ENCODE data around the gene SPTBN5.

Gene SPTBN5

GRCh38 chr15:41927536-41927935, 33.7 kb upstream of the SPTBN5 start:
- no peak overlapping the region for H3K4me3 ChIP-seq (ENCODE audit: low read depth, low read length)
- no peak for DNase-seq (ENCODE audit: low read depth)

- no peak for DNase-seq (ENCODE audit: low read depth)
Measured at GRCh38 chr15:41926185-41927056, 32.6 kb upstream of the SPTBN5 start.

GRCh38 chr15:41925086-41925608, 31.3 kb upstream of the SPTBN5 start:
- no peak overlapping the region for H3K4me3 ChIP-seq (ENCODE audit: low read depth, low read length)

More at GRCh38 chr15:41926185-41927056, 32.6 kb upstream of the SPTBN5 start:
- H3K4me3 ChIP-seq (ENCODE audit: low read depth, low read length): no peak overlapping the region

GRCh38 chr15:41923401-41923997, 29.6 kb upstream of the SPTBN5 start:
- no peak overlapping the region for H3K4me3 ChIP-seq (ENCODE audit: low read depth, low read length)
- DNase-seq (ENCODE audit: low read depth): no peak

More at GRCh38 chr15:41925086-41925608, 31.3 kb upstream of the SPTBN5 start:
- no peak for DNase-seq (ENCODE audit: low read depth)

- DNase-seq (ENCODE audit: low read depth): no peak
- H3K4me3 ChIP-seq (ENCODE audit: low read depth, low read length): no peak overlapping the region
Measured at GRCh38 chr15:41922353-41922752, 28.5 kb upstream of the SPTBN5 start.

- no peak overlapping the region for H3K4me3 ChIP-seq (ENCODE audit: low read depth, low read length)
- DNase-seq (ENCODE audit: low read depth): no peak
Measured at GRCh38 chr15:41921639-41922038, 27.8 kb upstream of the SPTBN5 start.

GRCh38 chr15:41921167-41921566, 27.3 kb upstream of the SPTBN5 start:
- H3K4me3 ChIP-seq (ENCODE audit: low read depth, low read length): no peak overlapping the region
- DNase-seq (ENCODE audit: low read depth): no peak

GRCh38 chr15:41919954-41920538, 26.2 kb upstream of the SPTBN5 start:
- H3K4me3 ChIP-seq (ENCODE audit: low read depth, low read length): no peak overlapping the region
- peak; percentile 87 for DNase-seq (ENCODE audit: low read depth)

GRCh38 chr15:41919201-41919820, 25.5 kb upstream of the SPTBN5 start:
- no peak for DNase-seq (ENCODE audit: low read depth)
- no peak overlapping the region for H3K4me3 ChIP-seq (ENCODE audit: low read depth, low read length)

- H3K4me3 ChIP-seq (ENCODE audit: low read depth, low read length): no peak overlapping the region
- DNase-seq (ENCODE audit: low read depth): no peak
Measured at GRCh38 chr15:41918506-41919126, 24.8 kb upstream of the SPTBN5 start.

GRCh38 chr15:41917767-41918430, 24.0 kb upstream of the SPTBN5 start:
- DNase-seq (ENCODE audit: low read depth): no peak
- H3K4me3 ChIP-seq (ENCODE audit: low read depth, low read length): no peak overlapping the region

- H3K4me3 ChIP-seq (ENCODE audit: low read depth, low read length): no peak overlapping the region
- DNase-seq (ENCODE audit: low read depth): no peak
Measured at GRCh38 chr15:41915255-41915994, 21.6 kb upstream of the SPTBN5 start.

GRCh38 chr15:41914411-41914810, 20.6 kb upstream of the SPTBN5 start:
- no peak for DNase-seq (ENCODE audit: low read depth)
- no peak overlapping the region for H3K4me3 ChIP-seq (ENCODE audit: low read depth, low read length)

- H3K4me3 ChIP-seq (ENCODE audit: low read depth, low read length): no peak overlapping the region
- no peak for DNase-seq (ENCODE audit: low read depth)
Measured at GRCh38 chr15:41913256-41913655, 19.4 kb upstream of the SPTBN5 start.

- DNase-seq (ENCODE audit: low read depth): no peak
- H3K4me3 ChIP-seq (ENCODE audit: low read depth, low read length): no peak overlapping the region
Measured at GRCh38 chr15:41911691-41912345, 18.0 kb upstream of the SPTBN5 start.

- no peak for DNase-seq (ENCODE audit: low read depth)
- H3K4me3 ChIP-seq (ENCODE audit: low read depth, low read length): no peak overlapping the region
Measured at GRCh38 chr15:41908736-41909461, 15.0 kb upstream of the SPTBN5 start.

- DNase-seq (ENCODE audit: low read depth): no peak
Measured at GRCh38 chr15:41907141-41907540, 13.3 kb upstream of the SPTBN5 start.

More at GRCh38 chr15:41907141-41907540, 13.3 kb upstream of the SPTBN5 start:
- H3K4me3 ChIP-seq (ENCODE audit: low read depth, low read length): no peak overlapping the region

Data from skeletal muscle cell (primary cell).